Measurements from ENCODE around the gene ARPIN.
A peak's percentile ranks its signal among the peaks of the same experiment; 100 is the strongest.
"Not testable (repeated sequence)": the region's sequence is repeated elsewhere in the genome, so short reads cannot be mapped to it uniquely, and the experiment has no call there.

ARPIN gene

DNA sequence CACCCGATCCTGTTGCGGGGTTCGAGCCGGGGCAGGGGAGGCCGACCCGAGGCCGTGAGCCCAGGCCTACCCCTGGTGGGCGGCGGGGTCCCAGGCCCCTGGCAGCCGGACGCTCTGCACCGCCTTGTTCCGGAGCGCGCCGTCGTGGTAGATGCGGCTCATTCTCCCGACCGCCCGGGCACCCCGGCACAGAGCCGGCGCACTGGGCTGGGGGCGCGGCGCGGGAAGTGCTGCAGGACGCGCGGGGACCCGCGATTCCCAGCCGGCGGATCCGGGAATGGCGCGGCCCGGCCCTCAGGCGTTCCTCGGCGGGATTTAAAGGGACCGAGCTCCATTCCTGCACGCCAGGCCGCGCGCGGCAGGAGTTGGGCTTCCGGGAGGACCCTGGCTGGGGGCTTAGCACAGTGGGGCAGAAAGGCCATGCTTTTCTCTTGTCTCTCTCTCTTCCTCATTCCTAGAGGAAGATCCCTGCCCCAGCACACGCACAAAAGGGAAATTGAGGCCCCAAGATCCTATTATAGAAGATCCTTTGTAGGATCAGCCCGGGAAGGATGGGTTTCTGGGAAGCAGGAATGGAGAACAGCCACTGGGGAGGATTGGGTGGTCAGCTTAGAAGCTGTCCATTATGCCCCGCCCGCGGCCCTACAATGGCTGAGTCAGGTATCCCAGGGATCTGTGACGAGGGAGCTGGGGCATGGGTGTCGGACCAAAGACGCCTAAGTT is at the start of gene ARPIN:
Gene ARPIN (minus strand): TSS at position 279 of the 723 bp plus-strand sequence. CDS start 117 bp downstream, at position 162.
- DNase-seq, result peak in 35 of 56 donors; percentile 7 to 65 (median 38)

DNA sequence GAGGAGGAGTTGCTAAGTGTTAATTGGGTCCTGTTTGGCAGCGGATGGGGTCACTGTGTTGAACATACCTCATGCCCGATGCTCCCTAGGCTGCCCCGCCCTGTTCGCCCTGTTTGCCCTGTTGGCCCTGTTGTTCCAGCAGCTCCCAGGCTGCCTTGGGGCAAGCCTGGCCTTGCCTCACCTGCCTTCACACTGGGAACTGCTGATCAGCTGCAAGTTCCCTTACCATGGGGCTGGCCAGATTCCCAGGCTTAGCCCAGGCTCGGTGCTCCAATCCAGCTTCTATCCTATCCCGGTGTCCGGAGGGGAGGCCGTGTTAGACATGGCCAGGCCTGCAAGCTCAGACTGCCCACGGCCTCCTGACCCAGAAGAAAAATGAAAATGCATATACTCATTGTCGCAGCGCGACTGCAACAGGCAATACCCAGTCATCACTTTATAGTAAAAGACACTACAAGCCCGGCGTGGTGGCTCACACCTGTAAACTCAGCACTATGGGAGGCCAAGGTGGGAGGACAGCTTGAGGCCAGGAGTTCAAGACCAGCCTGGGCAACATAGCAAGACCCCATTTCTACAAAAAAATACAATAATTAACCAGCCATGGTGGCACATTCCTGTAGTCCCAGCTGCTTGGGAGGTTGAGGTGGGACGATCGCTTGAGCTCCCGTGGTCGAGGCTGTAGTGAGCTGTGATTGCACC is 45.5 kb upstream of the ARPIN start:
- no peak for DNase-seq

DNA sequence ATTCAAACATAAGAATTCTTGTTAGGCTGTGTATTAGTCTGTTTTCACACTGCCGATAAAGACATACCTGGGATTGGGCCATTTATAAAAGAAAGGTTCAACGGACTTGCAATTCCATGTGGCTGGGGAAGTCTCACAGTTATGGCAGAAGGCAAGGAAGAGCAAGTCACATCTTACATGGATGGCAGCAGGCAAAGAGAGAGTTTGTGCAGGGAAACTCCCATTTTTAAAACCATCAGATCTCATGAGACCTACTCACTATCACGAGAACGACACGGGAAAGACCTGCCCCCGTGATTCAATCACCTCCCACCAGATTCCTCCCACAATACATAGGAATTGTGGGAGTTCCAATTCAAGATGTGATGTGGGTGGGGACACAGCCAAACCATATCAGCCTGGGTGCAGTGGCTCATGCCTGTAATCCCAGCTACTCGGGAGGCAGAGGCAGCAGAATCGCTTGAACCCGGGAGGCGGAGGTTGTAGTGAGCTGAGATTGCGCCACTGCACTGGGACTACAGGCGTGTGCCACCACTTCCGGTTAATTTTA is 42.8 kb upstream of the ARPIN start:
- DNase-seq, result not testable (repeated sequence)

DNA sequence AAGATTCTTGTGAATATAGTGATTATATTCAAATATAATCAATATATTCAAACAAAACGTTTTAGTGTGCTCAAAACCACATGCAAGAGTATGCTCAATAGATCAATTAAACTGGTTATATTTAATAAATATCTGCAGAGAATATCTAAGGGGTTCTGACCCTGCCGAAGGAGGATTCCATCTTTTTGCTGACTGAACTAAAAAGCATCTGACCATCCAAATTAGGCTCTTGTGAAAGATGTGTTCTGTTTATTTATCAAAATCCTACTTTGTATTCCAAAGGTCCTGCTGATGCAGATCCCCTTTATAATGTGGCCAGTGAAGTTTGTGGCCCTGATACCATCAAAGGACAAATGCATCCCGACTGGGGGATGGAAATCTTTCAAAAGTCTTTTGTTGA is 41.8 kb upstream of the ARPIN start:
- no peak for DNase-seq

DNA sequence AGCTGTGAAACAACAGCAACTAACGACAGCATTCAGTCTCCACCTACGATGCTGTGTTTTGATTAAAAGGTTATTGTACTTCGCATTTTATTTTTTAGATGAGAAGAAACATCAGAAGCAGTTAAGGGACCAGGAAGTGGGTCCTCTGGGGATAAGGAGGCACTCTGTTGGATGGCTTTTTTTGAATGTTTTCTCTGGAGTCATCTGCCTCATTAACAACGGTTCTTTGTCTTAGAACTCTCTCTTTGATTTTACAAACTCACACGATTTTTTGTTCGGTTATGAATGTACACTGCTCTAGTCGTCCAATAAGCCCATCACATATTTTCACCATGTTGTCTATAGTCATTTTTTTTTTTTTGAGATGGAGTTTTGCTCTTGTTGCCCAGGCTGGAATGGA is 36.0 kb upstream of the ARPIN start:
- DNase-seq, result no peak

DNA sequence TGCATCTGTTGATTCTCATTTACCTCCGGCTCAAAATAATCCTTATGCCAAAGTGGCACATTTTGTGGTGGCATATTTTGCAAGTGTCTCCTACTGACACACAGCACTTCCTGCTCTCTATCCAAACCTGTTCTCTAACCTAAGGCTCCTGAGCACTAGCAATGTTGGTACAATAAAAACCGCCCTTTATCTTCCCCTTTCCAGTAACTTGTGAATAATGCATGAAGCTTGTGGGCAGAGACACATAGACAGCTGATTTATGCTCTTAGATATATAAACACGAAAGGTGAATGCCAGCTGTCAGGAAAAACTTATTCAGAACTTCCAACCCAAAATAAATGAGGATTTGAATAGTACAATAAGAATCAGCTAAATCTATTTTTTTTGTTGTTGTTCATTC is 34.6 kb upstream of the ARPIN start:
- no peak for DNase-seq

DNA sequence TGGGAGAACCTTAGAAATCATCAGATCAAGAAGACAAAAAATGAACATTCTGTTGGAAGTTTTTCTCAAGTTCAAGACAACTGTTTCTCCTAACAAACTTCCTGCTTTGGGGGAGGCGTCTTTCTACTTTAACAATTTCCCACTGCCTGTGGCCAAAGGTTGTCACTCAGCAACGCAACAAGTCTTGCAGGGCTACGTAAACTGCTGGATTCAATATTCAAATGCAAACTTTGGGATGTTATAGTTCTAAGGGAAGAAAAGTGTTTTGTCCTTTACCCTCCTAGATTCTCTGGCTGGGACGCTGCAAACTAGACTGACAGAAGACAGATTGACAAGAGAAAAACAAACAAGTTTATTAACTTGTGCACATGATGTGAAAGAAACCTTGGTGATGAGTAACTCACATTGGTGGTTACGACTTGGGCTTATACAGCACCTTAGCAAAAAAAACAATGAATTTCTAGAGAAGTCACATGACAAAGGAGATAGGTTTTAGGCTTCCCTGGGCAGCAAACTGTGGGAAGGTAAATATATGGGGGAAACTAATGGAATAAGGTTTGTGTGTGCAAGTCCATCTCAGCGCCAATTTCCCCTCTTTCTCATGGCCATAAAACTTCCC is 34.0 kb upstream of the ARPIN start:
- DNase-seq, result no peak

DNA sequence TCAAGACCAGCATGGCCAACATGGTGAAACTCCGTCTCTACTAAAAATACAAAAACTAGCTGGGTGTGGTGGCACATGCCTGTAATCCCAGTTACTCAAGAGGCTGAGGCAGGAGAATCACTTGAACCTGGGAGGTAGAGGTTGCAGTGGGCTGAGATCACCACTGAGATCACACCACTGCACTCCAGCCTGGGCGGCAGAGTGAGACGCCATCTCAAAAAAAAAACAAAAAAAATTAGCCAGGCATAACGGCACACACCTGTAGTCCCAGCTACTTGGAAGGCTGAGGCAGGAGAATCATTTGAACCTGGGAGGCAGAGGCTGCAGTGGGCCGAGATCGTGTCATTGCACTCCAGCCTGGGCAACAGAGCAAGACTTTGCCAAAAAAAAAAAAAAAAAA is 31.0 kb upstream of the ARPIN start:
- DNase-seq, result not testable (repeated sequence)

DNA sequence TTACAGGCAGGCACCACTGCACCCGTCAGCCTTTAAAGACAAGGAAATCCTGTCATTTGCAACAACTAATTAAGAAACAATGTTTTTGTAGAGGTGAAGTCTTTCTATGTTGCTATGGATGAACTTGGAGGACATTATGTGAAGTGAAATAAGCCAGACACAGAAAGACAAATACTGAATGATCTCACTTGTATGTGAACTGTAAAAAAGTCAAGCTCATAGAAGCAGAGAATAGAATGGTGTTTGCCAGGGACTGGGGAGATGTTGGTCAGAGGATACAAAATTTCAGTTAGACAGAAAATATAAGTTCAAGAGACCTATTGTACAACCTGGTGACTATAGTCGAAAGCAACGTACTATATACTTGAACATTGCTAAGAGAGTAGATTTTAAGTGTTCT is 27.2 kb upstream of the ARPIN start:
- no peak for DNase-seq

DNA sequence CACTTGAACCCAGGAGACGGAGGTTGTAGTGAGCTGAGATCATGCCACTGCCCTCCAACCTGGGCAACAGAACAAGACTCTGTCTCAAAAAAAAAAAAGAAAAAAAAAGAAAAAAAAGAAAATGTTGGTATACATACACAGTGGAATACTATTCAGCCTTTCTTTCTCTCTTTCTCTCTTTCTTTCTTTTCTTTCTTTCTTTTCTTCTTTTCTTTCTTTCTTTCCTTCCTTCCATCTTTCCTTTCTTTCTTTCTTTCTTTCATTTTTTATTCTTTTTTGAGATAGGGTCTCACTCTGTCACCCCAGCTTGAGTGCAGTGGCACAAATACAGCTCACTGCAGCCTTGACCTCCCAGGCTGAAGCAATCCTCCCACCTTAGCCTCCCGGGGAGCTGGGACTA is 26.6 kb upstream of the ARPIN start:
- not testable (repeated sequence) for DNase-seq

DNA sequence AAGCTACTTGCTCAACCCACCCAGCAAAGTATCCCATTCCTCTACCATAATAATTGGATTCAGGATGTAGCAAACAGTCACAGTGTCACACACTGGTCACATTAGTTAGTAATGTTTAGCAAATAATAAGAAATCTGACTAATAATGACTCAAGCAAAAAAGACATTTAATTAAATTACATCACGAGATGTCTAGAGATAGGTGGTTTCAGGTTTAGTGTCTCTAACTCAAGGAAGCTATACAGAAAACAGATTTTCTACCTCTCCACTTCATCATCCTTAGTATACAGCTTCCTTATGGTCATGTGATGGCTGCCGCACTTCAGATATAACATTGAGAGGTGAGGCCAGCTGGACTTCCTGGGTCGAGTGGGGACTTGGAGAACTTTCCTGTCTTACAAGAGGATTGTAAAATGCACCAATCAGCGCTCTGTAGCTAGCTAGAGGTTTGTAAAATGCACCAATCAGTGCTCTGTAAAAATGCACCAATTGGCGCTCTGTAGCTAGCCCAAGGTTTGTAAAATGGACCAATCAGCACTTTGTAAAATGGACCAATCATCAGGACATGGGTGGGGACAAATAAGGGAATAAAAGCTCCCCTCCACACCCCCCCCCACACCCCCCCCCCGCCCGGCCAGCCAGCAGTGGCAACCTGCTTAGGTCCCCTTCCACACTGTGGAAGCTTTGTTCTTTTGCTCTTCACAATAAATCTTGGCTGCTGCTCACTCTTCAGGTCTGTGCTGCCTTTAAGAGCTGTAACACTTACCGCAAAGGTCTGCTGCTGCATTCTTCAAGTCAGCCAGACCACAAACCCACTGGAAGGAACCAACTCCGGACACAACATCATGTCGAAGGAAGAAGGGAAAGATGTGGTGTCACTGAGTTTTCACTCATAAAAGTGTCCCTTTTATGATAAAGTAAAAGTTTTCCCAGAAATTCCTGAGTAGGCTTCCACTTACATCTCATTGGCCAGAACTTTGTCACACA is 24.9 kb upstream of the ARPIN start:
- no peak for DNase-seq

DNA sequence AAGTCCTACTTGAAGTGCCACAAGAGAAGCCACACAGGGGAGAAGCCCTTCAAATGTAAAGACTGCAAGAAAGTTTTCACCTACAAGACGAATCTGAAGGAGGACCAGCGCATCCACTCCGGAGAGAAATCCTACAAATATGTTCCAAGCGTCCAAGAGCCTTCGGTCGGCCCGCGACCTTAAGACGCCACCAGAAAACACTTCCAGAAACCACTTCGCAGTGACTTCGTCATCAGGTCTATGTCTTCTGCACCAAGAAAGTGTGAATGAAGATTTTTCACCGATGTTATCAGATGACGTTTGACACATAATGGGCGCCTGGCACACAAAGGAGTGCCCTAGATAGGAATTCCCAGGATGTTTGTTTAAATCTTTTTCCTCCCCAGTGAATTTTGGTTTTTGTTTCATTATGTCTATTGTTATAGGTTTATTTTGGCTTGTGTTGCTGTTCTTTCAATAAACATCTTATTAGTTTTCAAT is 24.1 kb upstream of the ARPIN start:
- DNase-seq, result no peak

DNA sequence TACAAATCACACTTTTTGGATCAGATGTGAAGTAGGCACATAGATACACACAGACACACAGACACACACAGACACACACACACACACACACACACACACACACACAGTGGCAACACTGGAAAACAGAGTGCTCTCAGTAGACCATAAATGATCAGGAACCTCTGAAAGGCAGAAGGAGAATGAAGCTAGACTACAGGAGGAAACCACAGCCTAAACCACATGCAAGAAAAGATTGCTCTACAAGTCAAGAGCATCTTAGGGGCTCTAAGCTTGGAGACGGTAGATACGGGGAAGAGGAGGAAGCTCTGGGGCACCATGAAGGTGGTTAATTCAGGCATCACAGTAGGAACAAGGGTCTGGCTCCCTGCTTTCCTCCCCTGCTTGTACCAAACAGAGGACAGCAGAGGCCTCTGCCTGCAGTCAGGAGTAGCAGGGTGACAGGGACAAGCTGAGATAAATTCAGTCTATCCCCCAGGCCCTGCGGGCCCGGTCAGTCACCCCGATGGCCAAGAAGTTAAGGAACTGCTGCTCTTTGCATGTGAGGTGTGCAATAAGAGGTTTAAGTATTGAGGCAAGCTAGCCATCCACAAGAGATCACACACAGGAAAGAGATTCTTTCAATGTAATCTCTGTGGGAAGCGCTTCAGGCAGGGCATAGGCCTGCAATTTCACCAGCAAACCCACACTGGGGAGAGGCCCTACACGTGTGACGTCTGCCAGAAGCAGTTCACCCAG is 23.5 kb upstream of the ARPIN start:
- no peak for DNase-seq

DNA sequence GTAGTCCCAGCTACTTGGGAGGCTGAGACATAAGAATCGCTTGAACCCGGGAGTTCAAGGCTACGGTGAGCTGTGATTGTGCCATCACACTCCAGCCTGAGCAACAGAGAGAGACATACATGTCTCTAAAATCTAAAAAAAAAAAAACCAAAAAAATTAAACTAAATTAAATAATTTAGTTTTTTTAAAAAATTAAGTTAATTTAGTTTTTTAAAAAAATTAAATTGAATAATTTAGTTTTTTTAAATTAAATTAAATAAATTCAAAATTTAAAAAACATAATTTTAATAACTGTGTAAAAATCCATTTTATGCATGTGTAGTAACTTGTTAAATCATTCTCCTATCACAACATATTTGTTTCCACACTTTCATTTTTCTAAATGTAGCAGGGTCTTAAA is 20.1 kb upstream of the ARPIN start:
- DNase-seq, result no peak

DNA sequence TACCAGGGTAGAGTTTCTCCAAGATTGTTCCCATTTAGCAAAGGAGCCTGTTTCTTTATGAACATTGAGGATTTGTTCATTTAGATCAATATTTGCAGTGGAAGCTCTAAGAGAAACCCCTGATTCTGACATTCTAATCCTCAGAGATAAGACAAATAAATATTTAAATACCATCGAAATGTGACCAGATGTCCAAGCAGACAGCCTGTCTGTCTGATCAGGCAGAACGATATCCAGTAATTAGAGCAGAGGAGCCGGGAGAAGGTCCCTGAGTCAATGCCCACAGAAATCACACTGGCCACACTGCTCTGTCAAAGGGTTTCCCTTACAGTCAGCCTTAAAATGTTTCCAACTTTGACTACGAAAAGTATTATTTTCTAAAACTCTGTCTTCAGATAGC is 15.7 kb upstream of the ARPIN start:
- DNase-seq, result no peak

DNA sequence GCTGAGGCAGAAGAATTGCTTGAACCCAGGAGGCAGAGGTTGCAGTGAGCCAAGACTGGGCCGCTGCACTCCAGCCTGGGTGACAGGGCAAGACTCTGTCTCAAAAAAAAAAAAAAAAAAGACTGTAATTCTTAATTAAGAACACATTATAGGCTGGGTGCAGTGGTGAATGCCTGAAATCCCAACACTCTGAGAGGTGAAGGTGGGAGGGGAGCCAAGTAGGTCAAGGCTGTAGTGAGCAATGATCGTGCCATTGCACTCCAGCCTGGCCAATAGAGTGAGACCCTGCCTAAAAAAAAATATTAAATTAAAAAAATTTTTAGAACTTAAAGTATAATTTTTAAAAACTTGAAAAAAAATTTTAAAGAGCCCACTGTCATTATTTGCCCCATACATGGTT is 13.4 kb upstream of the ARPIN start:
- DNase-seq, result no peak

DNA sequence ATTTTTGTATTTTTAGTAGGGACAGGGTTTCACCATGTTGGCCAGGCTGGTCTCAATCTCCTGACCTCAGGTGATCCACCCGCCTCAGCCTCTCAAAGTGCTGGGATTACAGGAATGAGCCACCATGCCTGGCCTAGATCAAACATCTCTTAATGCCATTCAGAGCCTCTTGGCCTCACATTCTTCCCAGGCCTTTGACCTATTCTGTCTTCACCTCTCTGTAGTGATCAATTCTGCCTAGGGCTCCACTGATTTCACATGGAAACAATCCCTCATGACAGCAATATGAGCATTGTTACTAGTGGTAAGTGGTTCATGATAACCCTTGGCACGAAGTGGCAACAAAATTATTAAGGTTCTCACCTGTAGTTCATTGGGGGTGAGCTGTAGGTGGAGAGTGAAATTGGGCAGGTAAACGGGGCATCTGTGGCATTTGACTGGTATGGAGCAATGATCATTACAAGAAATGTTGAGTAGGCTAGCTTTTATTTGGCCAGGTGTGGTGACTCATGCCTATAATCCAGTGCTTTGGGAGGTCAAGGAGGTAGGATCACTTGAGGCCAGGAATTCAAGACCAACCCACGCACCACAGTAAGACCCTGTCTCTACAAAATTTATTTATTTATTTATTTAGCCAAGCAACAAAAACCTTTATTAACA is 4.8 kb upstream of the ARPIN start:
- no peak for DNase-seq

DNA sequence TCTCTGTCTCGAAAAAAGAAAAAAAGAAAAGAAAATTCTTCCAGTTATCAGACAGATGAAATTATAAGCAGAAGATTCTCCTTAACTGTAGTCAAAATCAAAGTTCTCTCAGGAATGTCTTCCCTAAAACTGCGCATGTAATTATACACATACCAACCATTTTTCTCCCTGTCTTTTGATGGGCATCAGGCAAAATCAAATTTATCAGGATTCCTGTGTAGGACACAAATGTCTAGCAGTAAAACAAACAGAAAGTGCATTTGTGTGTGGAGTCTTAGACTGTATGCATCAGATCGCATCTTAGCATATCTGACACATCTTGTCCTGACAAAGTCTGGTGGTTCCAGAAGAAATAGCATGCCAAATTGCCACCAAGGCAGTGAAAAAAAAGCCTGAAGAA is 3.9 kb upstream of the ARPIN start:
- DNase-seq, result no peak

DNA sequence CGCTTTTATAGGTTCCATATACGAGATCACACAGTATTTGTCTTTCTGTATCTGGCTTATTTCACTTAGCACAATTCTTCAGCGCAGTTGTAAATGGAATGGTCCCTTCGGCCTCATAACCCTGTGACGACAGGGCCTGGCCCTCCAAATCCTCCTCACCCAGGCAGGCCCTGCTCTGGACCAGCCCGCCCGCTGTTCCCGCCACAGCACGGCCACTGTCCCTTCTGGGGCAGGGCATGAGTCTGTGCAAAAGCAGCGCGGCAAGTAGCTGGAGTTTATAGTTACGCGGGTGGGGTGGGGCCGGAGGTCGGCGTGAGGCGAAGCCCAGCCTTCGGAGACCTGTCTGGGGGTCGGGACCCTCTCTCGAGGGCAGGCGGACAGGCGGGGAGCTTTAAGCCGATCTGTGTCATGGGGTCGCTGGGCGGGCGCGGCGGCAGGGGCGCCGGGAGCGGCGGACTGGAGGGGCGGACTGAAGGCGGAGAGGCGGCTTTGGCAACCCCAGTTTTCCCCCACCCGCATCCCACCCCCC is 543 bp downstream of the ARPIN start:
- DNase-seq, result peak in 29 of 56 donors; percentile 7 to 51 (median 28)

Measured in nucleus accumbens (tissue), 56 donors.